GM21786 (cell line): ENCODE results near the gene EML1.

ENCODE experiments used
- ATAC-seq: cut with Tn5 transposase; IDR thresholded peaks from one replicate; pipeline ENCODE4 v1.9.1; 2021; ENCODE audit not compliant: unreplicated experiment

Gene EML1

DNA sequence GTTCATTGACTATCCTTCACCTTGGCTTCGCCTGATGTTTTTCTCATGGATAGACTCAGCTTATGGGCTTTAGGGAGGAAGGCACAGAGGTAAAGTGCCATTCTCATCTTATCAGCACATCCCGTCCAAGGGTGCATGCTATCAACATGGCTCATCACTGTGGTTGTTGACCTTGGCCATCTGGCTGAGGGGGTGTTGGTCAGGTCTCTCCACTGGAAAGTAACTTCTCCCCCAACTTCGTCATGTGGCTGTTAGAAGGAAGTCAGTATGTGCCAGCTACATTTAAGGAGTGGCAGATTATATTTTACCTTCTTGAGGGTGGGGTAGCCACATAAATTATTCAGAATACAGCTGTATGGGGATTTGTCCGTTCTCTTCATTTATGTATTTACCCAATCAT, 68.9 kb downstream of the EML1 start:
- no peak for ATAC-seq

DNA sequence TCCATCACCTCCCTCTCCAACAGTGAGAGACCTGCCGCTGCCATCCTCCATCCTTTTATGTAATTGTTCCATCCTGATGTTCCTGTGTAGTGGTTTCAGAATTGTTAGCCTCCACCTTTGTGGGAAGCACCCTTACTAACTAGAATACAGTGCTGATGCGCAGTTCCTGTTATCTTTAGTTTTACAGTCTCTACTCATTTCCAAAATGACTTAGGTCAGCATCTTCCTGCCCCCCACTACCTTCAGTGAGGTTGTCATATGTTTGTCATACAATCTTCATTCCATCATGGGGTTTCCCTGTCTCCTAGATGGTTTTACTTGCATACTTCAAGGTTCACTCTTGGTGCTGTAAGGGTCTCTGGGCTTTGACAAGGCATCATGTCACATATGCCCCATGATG, 69.8 kb downstream of the EML1 start:
- ATAC-seq, result no peak

DNA sequence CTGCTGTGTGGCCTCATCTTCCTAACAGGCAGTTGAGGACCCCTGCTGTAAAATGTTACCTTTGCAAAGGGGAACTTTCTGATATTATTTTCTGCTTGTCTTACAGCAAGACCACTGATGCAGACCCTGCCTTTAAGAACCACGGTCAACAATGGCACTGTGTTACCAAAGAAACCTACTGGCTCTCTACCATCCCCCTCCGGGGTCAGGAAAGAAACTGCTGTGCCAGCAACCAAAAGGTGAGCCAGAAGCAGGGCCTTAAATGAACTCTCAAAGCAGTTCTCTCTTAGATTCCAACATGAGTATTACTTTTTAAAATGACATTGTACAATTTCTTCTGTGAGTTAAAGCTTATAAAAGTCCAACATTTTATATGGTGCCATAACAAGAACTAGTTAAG, 72.2 kb downstream of the EML1 start:
- no peak for ATAC-seq

DNA sequence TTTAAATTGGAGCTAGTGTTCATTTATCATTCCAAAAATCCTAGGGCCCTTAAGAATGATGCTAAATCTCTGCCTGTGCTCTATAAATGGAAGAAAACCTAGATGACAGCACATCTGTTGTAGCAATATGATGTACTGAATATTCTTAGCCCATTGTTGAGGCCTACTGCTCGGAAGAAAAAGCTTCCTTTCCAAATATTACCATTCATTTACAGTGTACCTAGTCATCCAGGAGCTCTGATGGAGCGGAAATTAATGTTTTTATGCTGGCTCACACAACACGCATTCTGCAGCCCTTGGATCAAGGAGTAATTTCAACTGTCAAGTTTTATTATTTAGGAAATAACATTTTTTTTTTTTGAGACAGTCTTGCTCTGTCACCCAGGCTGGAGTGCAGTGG, 77.4 kb downstream of the EML1 start:
- no peak for ATAC-seq

DNA sequence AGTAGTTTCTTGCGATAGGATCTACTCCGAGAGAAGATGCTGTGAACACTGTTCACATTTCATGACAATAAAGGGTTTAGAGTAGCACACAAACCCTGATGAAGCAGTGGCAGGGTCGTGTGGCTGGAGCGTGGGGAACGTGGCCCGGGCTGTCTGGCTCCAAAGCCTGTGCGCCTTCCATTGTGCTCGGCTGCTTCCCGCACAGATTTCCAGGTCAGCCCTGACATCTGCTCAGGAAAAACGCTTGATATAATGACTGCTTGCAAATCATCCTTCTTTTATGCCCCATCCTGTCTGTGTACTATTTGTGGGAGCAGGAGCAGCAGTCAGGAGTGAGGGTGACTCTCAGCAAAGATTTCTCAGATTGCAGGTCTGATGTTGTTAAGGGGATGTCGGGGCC, 78.6 kb downstream of the EML1 start:
- no peak for ATAC-seq

DNA sequence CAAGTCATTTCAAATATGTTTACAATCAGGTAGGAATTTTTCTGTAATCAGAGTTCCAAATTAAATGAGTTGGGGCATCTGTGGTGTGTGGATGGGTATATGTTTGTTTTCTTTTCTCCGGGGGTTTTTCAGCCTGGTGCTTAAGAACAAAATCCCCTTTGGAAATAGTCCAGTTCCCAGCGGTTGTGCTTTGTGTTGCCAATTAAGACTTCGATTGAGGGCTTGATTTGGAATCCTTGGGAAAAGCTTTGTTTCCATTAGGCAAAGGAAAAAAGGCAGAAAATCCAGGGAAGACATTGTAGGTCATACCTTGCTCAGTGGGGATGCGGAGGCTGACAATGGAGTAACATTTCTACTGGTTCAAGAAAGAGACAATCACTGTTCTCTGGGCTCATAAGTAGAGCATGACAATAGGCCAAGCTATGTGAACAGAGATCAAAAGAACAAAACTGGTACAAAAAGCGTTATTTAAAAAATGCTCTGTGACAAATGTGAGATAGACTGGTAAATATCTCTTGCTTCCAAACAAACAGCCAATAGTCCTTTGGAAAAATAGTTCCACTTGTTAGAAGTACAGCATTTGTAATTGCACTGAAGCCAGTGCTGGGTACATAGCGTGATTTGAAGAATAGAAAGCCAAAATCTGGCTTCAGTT, 79.7 kb downstream of the EML1 start:
- no peak for ATAC-seq

DNA sequence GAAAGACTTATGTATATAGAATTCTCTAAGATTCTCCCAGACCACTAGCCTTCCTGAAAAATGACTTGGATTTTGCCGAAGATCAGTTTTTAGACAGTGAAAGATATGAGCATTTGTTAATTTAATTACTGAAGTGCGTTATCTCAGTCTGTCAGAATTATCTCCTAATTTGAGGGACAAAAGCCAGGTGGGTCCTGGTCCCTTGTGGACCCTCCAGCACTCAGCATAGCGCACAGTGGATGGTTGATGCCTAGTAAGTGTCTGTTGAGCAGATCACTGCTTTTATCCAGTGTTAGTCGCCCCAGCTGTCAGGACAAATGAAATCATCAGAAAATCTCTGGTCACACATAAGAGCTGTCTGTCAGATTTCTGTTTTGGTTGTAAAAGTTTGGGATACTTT, 80.4 kb downstream of the EML1 start:
- ATAC-seq, result no peak

DNA sequence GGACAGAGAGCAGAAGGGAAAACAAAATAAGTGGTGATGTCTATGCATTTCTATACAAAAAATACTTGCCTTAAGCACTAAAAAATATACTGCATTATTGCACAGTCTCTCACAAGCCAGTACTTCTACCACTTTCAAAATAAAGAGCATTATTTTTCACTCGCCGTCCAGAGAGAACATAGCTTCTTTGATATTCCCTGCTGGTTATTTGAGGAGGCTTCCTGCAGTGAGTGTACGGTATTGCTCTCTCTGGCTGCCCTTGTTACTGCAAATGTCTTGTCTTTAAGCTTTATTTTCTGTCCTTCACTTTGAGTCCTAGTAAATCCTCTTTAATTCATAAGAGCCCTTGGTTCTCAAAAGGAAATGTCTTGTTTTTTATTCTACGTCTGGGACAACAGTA, 81.1 kb downstream of the EML1 start:
- ATAC-seq, result no peak

DNA sequence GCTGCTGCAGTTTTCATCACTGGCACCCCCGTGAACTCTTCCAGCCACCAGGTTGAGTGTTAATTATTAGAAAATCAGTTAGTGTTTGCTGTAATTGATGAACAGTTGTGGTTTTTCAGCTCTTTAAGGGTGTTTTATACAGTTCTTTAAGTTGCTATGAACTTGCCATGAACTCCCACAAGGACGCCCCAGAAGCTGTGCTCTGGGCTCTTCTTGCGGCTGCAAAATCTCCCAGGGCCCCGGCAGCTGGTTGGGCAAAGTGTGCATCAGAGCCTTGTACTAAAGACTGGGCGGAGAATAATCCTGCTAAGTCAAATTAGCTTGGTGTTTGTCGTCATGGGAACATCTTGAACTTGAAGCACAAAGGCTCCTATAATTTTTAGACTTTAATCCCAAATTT, 82.2 kb downstream of the EML1 start:
- ATAC-seq, result no peak

DNA sequence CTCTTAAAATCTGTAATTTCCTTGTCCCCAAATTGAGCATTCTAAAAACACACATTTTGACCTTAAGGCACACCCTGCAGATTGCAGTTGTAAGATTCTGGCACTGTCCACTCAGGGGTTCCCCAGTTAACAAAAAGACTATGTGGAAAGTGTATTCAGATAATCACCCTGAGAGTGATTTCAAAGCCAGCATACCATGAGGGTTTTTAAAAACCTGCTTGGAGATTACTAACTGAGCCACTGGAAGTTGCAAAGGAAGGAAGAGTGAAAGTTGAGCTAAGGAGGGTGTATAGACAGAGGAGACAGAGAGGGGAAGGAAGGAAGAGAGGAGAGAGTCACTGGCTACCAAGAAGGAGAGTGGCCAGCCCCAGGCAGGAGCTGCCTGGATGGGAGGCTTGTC, 82.6 kb downstream of the EML1 start:
- no peak for ATAC-seq

DNA sequence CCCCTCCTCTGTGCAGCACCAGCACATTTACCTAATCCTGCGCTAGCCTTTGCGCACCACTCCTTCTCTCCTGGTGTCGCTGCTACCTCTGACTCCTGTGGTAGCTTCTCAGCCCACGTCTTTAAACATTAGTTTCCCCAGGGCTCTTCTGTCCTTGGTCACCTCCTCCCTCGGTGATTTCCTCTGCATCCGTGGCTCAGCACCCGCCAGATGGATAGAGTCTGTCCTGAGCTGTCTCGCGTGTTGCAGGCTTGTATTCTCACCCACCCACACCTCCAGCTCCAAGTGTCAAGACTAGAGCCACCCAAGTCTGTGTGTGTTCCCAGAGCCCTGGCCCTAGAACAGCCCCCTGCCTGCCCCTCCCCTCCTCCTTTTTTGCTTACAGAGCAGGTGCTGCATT, 83.2 kb downstream of the EML1 start:
- ATAC-seq, result no peak

DNA sequence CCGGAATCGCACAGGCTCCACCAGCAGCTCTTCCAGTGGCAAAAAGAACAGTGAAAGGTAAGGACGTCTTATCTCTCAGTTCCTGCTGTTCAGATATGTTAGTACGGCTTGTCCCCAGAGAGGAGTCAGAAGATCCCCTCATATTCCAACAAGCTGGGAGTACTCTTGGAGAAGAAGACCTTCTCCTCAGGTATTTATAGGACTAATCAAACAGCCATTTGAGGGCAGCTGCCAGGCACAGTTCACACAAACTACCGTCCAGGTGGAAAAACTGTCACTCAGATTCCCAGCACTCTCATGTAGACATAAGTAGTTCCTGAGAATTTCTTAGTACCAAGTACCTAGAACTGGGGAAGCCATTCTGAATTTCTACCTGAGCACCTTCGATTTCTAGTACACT, 85.3 kb downstream of the EML1 start:
- ATAC-seq, result no peak

DNA sequence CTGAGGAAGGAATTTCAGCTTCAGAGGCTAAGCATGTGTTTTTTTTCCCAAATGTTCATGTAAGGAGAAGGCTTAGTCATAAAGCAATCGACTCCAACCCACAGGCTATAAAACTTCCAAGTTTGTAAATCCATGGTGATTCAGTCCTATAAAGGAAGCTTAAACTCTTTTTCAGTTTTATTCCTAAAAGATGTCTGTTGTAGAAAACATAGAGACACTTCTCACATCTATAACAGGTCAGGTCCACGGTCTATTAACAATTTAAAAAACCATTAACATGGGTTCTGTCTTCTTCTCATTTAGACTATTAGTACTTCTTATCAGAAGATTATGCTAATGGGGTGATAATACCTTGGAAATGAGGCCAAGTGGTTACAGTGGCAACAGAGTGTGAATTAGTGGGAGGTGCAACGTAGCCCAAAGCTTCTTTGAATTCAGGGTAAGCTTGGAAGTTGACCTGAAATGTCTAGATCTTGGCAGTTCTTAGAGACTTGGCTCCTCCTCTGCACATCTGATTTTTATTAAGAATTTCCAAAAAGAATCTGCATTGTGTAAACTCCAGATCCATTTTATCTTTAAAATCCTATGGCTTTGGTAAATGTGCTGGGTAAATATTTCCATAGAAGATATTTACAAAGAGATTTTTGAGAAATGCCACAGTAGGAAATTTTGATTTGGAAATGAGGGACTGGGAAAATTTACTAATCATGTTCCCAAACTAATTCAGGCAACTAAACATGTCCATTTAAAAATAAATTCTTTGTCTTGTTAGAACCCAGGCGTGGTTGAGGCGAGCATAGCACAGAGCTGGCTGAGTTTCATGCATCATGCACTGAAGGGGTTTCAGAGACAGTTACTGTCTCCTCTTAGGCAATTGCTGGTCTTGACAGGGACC, 86.4 kb downstream of the EML1 start:
- ATAC-seq, result no peak

DNA sequence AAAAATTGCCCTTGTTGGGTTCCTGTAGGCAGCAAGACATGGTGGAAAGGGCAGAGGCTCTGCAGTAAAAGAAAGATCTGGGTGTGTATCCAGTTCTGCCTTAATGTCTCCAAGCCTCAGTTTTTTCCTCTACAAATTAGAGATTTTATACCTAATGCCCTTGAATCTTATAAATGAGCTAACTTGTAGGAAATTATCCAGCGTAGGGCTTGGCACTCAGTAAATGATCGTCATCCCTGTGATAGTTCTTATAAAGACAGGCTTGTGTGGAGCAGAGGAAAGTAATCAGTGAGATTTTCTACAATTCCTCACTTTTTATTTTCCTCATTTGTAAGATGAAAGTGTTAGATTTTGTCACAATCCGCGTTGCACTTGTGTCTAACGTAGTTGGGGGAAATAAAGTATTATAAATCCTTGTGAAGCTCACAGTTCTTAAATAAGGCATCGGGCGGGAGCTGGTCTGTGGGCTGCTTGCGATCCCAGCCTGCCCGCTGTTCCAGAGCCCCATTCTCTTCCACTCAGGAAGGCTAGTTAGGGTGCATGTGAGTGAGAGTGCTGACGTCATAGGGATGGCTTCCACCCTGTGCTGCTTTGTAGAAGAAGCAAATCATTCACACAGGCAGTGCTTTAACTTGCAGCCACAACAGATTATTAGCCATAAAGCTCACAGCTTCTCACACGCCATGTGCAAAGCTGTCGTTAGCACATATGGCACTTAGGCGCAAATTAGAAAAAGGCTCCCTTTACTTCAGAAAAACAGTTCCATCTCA, 87.6 kb downstream of the EML1 start:
- no peak for ATAC-seq

DNA sequence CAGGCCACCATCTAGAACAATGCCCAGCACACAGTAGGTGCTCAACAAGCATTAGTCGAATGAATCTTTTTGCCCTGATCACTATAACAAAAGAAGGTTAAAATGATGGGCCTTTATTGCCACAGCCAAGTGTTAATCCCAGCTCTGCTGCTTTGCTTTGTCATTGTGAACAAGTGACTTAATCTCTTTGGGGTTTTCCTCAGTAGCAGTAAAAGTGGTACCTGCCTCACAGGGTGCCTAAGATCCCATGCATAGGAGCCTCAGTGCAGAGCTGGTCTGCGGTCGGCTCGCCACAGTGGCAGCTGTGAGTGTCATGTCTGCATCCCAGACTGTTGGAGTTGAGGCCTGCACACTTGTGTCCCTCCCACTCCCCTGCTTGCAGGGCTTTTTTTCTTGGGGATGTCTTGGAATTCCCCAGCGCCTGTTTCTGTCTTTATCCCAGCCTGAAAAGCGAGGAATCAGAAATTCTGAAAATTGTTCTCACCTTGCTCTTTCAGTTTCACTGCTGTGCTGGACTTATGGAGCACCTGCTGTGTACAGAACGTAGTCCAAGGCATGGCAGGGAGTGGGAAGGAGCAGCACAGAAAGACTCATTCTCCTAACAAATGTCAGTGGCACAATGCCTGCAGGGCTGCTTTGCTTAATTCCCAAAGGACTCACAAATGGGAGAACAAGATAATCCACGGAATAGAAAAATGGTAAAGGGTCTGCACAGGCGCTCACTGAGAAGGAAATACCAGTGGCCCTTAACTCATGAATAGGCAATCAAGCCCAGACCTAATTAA, 90.8 kb downstream of the EML1 start:
- no peak for ATAC-seq

DNA sequence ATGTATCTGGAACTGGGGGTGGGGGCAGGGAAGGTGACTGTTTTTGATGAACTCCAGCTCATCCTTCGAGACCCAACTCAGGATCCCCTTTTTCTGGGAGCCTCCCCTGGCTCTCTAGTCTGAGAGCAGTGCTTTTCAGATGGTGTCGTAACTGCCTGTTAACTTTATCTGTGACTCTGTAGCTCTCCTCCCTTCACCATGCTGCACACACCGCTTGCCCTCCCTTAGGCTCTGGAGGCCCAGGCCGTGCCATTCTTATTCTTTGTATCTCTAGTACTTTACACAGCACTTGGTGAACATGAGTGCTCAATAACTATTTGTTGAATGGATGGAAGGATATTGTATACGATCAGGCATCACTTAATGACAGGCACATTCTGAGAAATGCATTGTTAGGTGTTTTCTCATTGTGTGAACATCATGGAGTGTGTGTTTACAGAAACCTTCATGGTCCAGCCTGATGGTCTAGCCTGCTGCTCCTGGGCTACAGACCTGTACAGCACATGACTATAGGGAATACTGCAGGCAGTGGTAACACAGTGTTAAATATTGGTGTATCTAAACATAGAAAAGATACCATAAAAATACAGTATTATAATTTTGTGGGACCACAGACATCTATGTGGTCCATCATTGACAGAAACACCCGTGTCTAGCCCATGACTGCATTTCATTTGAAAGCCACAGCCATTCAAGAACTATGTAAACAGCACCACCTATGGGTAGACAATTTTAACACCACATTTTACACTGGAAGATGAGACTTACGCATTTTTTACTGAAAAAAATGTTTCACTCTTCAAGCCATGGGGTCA, 91.8 kb downstream of the EML1 start:
- no peak for ATAC-seq

DNA sequence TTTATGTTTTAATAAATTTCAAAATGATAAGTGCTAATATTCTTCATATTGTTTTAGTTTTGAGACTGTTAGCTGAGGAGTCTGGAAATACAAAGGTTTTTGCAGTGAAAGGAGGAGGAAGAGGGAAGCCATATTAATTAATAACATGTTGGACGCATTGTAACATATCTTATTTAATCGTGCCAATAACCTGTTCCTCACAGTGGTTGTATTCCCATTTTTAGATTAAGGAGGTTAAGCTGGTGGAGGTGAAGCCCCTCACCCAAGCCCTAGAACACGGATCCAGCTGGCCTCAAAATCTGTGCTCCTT, 92.4 kb downstream of the EML1 start:
- no peak for ATAC-seq

DNA sequence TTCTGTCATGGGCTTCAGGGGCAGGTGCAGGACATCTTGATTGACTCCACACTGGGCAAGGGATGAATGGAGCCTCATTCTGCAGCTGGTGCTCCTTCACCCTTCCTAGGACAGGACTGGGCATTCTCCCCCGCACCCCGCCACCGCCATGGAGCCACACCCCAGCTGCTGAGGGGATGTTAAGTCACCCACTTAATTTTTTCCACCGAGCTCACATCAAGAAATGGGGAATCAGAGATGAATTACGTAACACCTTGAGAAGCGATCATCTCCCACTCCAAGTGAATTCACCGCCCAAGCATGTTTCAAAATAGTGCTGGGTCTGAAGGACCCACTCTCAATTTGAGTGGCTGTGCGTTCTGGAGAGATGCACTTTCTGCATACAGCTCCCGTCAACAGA, 94.2 kb downstream of the EML1 start:
- no peak for ATAC-seq

DNA sequence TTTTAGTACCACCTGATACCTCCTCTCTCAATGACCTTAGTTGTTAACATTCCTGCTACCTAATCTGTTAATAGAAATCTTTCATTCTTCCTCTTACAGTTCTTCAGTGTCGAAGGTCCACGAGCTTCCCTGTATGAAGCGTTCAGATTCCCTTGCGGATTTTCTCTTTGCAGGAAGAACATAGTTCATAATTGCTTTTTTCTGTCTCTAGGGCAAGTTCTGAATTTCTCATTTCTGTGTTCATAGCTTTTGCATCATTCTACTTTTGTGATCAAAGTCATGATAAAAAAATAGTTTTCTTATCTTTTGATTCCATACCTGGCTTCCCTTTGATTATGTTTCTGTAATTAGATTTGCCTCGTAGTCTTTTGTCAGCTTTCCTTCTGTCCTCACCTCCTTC, 94.9 kb downstream of the EML1 start:
- no peak for ATAC-seq

DNA sequence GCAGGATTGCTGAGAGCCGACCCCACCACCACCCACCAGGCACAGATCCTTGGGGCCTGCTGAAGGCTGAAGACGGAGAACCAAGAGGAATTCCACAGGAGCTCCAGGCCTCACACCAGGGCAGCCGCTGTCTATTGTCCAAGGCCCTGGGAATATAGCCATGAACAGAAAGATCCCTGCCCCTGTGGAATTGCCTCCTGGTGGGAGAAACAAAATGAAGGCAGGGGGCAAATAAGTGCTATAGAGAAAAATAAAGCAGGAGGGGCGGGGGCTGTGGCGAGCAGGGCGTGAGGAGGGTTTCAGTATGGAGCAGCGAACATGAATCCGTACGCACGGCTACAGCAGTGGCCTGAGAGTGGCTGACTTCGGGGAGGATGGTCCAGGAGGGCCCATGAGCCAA, 96.1 kb downstream of the EML1 start:
- ATAC-seq, result no peak

DNA sequence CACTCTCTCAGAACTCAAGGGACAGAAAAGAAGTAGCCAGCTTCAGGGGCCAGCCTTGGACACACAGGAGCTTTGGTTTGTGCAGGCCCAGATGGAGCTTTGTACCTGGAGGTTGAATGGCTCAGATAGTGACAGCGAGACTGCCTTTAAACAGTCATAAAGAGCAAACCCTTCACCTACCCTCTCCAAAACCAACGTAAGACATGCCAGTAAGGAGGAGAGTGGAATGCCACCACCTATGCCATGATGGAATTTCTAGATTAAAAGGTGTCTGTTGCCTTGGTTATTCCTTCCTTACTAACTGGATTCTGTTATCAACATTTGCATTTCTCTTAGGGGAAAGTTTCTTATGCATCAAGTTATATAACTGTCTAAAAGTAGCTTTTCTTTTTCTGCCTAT, 98.1 kb downstream of the EML1 start:
- no peak for ATAC-seq
